Measurements from ENCODE around the gene NAGS. TPM values are rescaled to one million over a fixed set of nuclear protein-coding genes. Genes with fewer than 3 reads are reported as not detected.

NAGS gene
- total RNA-seq, 1 experiment from 2014 or later: 1.6 TPM

GRCh38 chr17:43999024-43999423 lies 5.4 kb upstream of the NAGS start:
- no TSS peak for BruUV-seq (replicated peaks)
- Mint-ChIP-seq H3K4me1 (ENCODE audit: low read depth, unreplicated experiment) (peaks cover 9% of the 10 kb centered on the region), H3K9me3 (ENCODE audit: low read depth, unreplicated experiment) (no peaks in the 10 kb centered on the region), H3K27me3 (ENCODE audit: unreplicated experiment) (peaks cover 20% of the 10 kb centered on the region), H3K27ac (ENCODE audit: unreplicated experiment) (no peak overlapping the region), H3K36me3 (ENCODE audit: insufficient read depth, unreplicated experiment) (no peaks in the 10 kb centered on the region), H3K4me3 (ENCODE audit: low read depth, unreplicated experiment) (no peak overlapping the region)
- no peak for DNase-seq
- intact Hi-C loops (cut with micrococcal nuclease; ENCODE audit: unreplicated experiment): loop anchor here (10.0 kb wide), 1 partner anchor 124 kb away; no protein-coding TSS in a partner anchor
- CTCF ChIA-PET: interaction anchor here (1.0 to 1.2 kb wide), 2 partner anchors 55 to 89 kb away, joined by 3 read pairs; no protein-coding TSS in a partner anchor
- TF ChIP-seq CTCF (IDR thresholded peaks at IDR 0.05; ENCODE audit: unreplicated experiment): no peak

GRCh38 chr17:44000141-44000860 lies 4.1 kb upstream of the NAGS start:
- Mint-ChIP-seq H3K27ac (ENCODE audit: unreplicated experiment) (no peak overlapping the region), H3K27me3 (ENCODE audit: unreplicated experiment) (peaks cover 33% of the 10 kb centered on the region), H3K4me3 (ENCODE audit: low read depth, unreplicated experiment) (no peak overlapping the region), H3K9me3 (ENCODE audit: low read depth, unreplicated experiment) (no peaks in the 10 kb centered on the region), H3K4me1 (ENCODE audit: low read depth, unreplicated experiment) (peaks cover 9% of the 10 kb centered on the region), H3K36me3 (ENCODE audit: insufficient read depth, unreplicated experiment) (no peaks in the 10 kb centered on the region)
- DNase-seq: no peak
- no TSS peak for BruUV-seq (replicated peaks)
- intact Hi-C loops (cut with micrococcal nuclease; ENCODE audit: unreplicated experiment): no loop called here
- no peak for TF ChIP-seq CTCF (IDR thresholded peaks at IDR 0.05; ENCODE audit: unreplicated experiment)
- CTCF ChIA-PET: no interaction called here

GRCh38 chr17:44000871-44001460 lies 3.5 kb upstream of the NAGS start:
- H3K36me3 Mint-ChIP-seq (ENCODE audit: insufficient read depth, unreplicated experiment): peaks cover 2% of the 10 kb centered on the region

GRCh38 chr17:44001461-44001920 lies 2.9 kb upstream of the NAGS start:
- Mint-ChIP-seq H3K27me3 (ENCODE audit: unreplicated experiment) (peaks cover 45% of the 10 kb centered on the region), H3K4me1 (ENCODE audit: low read depth, unreplicated experiment) (peaks cover 18% of the 10 kb centered on the region), H3K36me3 (ENCODE audit: insufficient read depth, unreplicated experiment) (peaks cover 8% of the 10 kb centered on the region), H3K9me3 (ENCODE audit: low read depth, unreplicated experiment) (no peaks in the 10 kb centered on the region), H3K4me3 (ENCODE audit: low read depth, unreplicated experiment) (no peak overlapping the region), H3K27ac (ENCODE audit: unreplicated experiment) (peak overlapping the region; percentile 10)
- intact Hi-C loops (cut with micrococcal nuclease; ENCODE audit: unreplicated experiment): no loop called here
- BruUV-seq (replicated peaks): no TSS peak
- TF ChIP-seq CTCF (IDR thresholded peaks at IDR 0.05; ENCODE audit: unreplicated experiment): no peak
- CTCF ChIA-PET: interaction anchor here (0.8 kb wide), 1 partner anchor 57 kb away, joined by 4 read pairs; no protein-coding TSS in a partner anchor
- no peak for DNase-seq

More at GRCh38 chr17:44000871-44001460, 3.5 kb upstream of the NAGS start:
- Mint-ChIP-seq H3K4me3 (ENCODE audit: low read depth, unreplicated experiment) (no peak overlapping the region), H3K27me3 (ENCODE audit: unreplicated experiment) (peaks cover 39% of the 10 kb centered on the region), H3K9me3 (ENCODE audit: low read depth, unreplicated experiment) (no peaks in the 10 kb centered on the region), H3K4me1 (ENCODE audit: low read depth, unreplicated experiment) (peaks cover 12% of the 10 kb centered on the region), H3K27ac (ENCODE audit: unreplicated experiment) (no peak overlapping the region)
- CTCF ChIA-PET: interaction anchor here (0.8 kb wide), 1 partner anchor 57 kb away, joined by 4 read pairs; no protein-coding TSS in a partner anchor
- no TSS peak for BruUV-seq (replicated peaks)
- intact Hi-C loops (cut with micrococcal nuclease; ENCODE audit: unreplicated experiment): no loop called here
- no peak for DNase-seq
- TF ChIP-seq CTCF (IDR thresholded peaks at IDR 0.05; ENCODE audit: unreplicated experiment): no peak

Measured in Calu3 (cell line).